ENCODE data around the gene KCTD10.

DNA sequence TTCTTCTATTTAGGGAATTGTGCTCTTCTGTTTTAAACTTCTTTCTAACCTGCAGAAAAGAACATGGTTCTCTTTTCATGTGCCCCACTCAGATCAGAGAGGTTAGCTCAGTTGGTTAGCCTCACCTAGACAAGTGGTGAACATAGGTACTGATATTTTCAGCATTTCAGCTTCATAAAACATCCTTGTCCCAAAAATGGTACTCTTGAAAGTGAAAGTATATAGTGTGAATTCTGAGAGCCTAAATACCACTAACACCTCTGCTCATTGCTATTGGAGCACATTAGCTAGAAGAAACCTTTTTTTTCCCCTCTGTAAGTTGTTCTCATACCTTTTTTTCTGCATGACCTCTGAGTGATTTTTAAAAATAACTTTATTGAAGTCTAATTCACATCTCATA is 17.9 kb upstream of the KCTD10 start:
- TF ChIP-seq, protein P1, sequence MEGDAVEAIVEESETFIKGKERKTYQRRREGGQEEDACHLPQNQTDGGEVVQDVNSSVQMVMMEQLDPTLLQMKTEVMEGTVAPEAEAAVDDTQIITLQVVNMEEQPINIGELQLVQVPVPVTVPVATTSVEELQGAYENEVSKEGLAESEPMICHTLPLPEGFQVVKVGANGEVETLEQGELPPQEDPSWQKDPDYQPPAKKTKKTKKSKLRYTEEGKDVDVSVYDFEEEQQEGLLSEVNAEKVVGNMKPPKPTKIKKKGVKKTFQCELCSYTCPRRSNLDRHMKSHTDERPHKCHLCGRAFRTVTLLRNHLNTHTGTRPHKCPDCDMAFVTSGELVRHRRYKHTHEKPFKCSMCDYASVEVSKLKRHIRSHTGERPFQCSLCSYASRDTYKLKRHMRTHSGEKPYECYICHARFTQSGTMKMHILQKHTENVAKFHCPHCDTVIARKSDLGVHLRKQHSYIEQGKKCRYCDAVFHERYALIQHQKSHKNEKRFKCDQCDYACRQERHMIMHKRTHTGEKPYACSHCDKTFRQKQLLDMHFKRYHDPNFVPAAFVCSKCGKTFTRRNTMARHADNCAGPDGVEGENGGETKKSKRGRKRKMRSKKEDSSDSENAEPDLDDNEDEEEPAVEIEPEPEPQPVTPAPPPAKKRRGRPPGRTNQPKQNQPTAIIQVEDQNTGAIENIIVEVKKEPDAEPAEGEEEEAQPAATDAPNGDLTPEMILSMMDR (IDR thresholded peaks at IDR 0.05) = no peak
- no peak for TF ChIP-seq POLR2A (IDR thresholded peaks at IDR 0.05; ENCODE audit: low read depth)
- no peak for TF ChIP-seq POLR2AphosphoS5 (IDR thresholded peaks at IDR 0.05)
